PFSK-1 (cell line): ENCODE measurements around the gene DEFB131B.

Source experiments
- POLR2AphosphoS5 ChIP-seq: IDR thresholded peaks from 2 replicates; pipeline ENCODE4 v1.6.1; 2012; ENCODE audit warnings: low read depth, mild to moderate bottlenecking, control low read depth, low read length, moderate library complexity

DEFB131B gene

DNA sequence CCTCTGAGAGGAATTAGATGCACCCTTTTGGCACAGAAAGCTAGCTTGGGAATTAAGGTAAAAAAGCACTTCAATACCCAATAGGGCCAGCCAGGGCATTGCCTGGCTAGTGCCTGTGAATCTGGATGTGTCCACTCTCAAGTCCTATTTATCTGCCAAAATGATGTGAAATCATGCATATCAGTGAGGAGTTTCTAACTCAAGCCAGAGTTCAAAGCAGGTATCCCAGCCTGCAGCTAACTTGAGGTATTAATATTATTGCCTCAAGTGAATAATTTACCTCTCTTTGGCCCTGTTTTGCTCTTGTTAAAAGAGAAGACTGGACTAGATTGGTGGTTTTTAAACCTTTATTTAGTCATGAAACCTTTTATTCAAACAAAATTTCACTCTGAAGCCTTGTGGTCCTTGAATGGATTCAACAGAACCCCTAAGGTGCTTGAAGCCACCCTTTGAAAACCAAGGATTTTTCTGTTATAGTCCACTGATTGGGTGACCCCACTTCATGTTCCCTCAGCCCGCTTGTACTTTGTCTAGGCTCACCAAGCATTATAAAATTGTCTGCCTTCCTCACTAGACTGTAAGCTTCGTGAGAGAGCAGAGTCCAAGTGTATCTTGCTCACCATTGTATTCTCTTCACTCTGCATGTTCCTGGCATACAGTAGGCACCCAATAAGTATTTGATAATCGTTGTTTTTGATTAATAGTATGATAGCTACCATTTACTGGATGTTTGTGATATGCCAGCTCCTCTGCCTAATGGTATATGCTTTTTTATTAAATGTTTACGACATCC, 55.1 kb downstream of the DEFB131B start:
- TF ChIP-seq POLR2AphosphoS5 = no peak
